Trophoblast cell (in vitro differentiated cells and primary cell): ENCODE measurements around the gene GLMN.

Experiments used
- DNase-seq, 2 donors: peaks; one replicate each; pipeline ENCODE4 v3.0.0-alpha.2; 2016
- H2AFZ ChIP-seq: 2 replicates; pipeline ENCODE4 v1.6.1; 2013; ENCODE audit warnings: low read length, moderate library complexity, mild to moderate bottlenecking; ENCODE audit not compliant: insufficient read depth, poor library complexity
- H2AK5ac ChIP-seq: 2 replicates; pipeline ENCODE4 v1.6.1; 2013; ENCODE audit warnings: mild to moderate bottlenecking, low read length
- H2BK120ac ChIP-seq: 2 replicates; pipeline ENCODE4 v1.6.1; 2013; ENCODE audit warnings: low read length, mild to moderate bottlenecking, moderate library complexity; ENCODE audit not compliant: insufficient read depth, poor library complexity
- H2BK12ac ChIP-seq: 2 replicates; pipeline ENCODE4 v1.6.1; 2013; ENCODE audit warnings: mild to moderate bottlenecking, low read length, moderate library complexity
- H2BK5ac ChIP-seq: 2 replicates; pipeline ENCODE4 v1.6.1; 2013; ENCODE audit warnings: low read length, low read depth, moderate library complexity, mild to moderate bottlenecking; ENCODE audit not compliant: poor library complexity
- H3K14ac ChIP-seq: 2 replicates; pipeline ENCODE4 v1.6.1; 2013; ENCODE audit warnings: mild to moderate bottlenecking, low read length
- H3K18ac ChIP-seq: 2 replicates; pipeline ENCODE4 v1.6.1; 2013; ENCODE audit warnings: mild to moderate bottlenecking, low read length
- H3K23ac ChIP-seq: 2 replicates; pipeline ENCODE4 v1.6.1; 2013; ENCODE audit warnings: low read length
- H3K27ac ChIP-seq: 2 replicates; pipeline ENCODE4 v1.5.1; 2013; ENCODE audit warnings: low read depth, mild to moderate bottlenecking, inconsistent platforms, low read length, moderate library complexity
- H3K27me3 ChIP-seq: 2 replicates; pipeline ENCODE4 v1.6.1; 2013; ENCODE audit warnings: inconsistent platforms, mild to moderate bottlenecking, low read length, moderate library complexity; ENCODE audit not compliant: insufficient read depth
- H3K36me3 ChIP-seq, 2 experiments: 1 replicate in 1 of 2; 2 replicates in 1 of 2; pipeline ENCODE4 v1.6.1; 2013; ENCODE audit warnings: low read length in 2 of 2, mild to moderate bottlenecking in 2 of 2, moderate library complexity in 1 of 2; ENCODE audit not compliant: insufficient read depth in 2 of 2, control insufficient read depth in 1 of 2
- H3K4ac ChIP-seq: 2 replicates; pipeline ENCODE4 v1.6.1; 2013; ENCODE audit warnings: low read depth, mild to moderate bottlenecking, low read length, moderate library complexity
- H3K4me1 ChIP-seq, 2 experiments: 1 replicate in 1 of 2; 2 replicates in 1 of 2; pipeline ENCODE4 v1.6.1; 2013; ENCODE audit warnings: low read length in 2 of 2, mild to moderate bottlenecking in 2 of 2, moderate library complexity in 1 of 2; ENCODE audit not compliant: insufficient read depth in 2 of 2, control insufficient read depth in 1 of 2
- H3K4me2 ChIP-seq: 2 replicates; pipeline ENCODE4 v1.6.1; 2013; ENCODE audit warnings: inconsistent platforms, mild to moderate bottlenecking, low read length, moderate library complexity
- H3K4me3 ChIP-seq: 2 replicates; pipeline ENCODE4 v1.5.1; 2013; ENCODE audit warnings: mild to moderate bottlenecking, low read depth, low read length, inconsistent platforms
- H3K79me1 ChIP-seq: one replicate; pipeline ENCODE4 v1.6.1; 2013; ENCODE audit warnings: low read length
- H3K79me2 ChIP-seq: 2 replicates; pipeline ENCODE4 v1.6.1; 2013; ENCODE audit warnings: low read length, mild to moderate bottlenecking; ENCODE audit not compliant: control insufficient read depth, insufficient read depth, poor library complexity
- H3K9ac ChIP-seq: 2 replicates; pipeline ENCODE4 v1.6.1; 2013; ENCODE audit warnings: mild to moderate bottlenecking, low read length
- H3K9me3 ChIP-seq: 2 replicates; pipeline ENCODE4 v1.6.1; 2013; ENCODE audit warnings: low read depth, mild to moderate bottlenecking, control low read depth, inconsistent platforms, low read length; ENCODE audit not compliant: insufficient read depth
- H4K12ac ChIP-seq: 2 replicates; pipeline ENCODE4 v1.6.1; 2013; ENCODE audit warnings: low read depth, mild to moderate bottlenecking, low read length, moderate library complexity
- H4K8ac ChIP-seq: 2 replicates; pipeline ENCODE4 v1.6.1; 2013; ENCODE audit warnings: low read depth, mild to moderate bottlenecking, low read length, moderate library complexity
- H4K91ac ChIP-seq: one replicate; pipeline ENCODE4 v1.6.1; 2013; ENCODE audit warnings: low read depth, mild to moderate bottlenecking, low read length, moderate library complexity
- WGBS: extraction: QIAGEN DNeasy Blood & Tissue Kit; methylation state at CpG from one replicate; pipeline ENCODE4 v1.1.7; 2013; ENCODE audit warnings: missing lambda C conversion rate; ENCODE audit not compliant: insufficient read length, insufficient coverage; ENCODE audit errors: extremely low coverage; 5-methylcytosine and 5-hydroxymethylcytosine counted together

The GLMN gene

DNA sequence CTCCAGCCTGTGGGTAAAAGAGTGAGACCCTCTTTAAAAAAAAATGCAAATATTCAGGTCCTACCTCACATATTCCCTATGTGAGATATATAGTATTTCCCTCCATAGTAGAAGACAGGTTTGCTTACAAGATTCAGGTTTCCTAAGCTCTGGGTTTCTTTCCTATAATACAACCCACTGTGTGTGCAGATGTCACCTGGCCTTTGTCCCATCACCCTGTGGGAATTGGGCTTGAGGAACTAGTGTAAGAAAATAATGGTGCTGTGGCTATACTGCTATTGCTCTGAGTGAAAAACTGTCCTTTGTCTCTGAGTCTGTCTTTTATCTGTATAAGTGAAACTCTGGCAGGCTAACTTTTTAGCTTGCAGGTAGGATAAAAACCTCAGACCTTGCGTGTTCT, 68.1 kb downstream of the GLMN start:
- no peak overlapping the region for H2BK5ac ChIP-seq
- H2BK12ac ChIP-seq: no peak overlapping the region
- no peak overlapping the region for H3K14ac ChIP-seq
- no peak for DNase-seq
- no peaks in the 10 kb centered on the region for H3K27me3 ChIP-seq
- H3K27ac ChIP-seq: no peak overlapping the region
- no peaks in the 10 kb centered on the region for H3K9me3 ChIP-seq
- H3K4me1 ChIP-seq: no peaks in the 10 kb centered on the region
- no CpG with 5 or more reads among the region's 1 CpG for WGBS
- H2AK5ac ChIP-seq: no peak overlapping the region
- no peak overlapping the region for H3K9ac ChIP-seq
- no peak overlapping the region for H3K4ac ChIP-seq
- no peak overlapping the region for H3K18ac ChIP-seq
- H3K79me1 ChIP-seq: no peaks in the 10 kb centered on the region
- H3K4me2 ChIP-seq: no peak overlapping the region
- H3K23ac ChIP-seq: no peak overlapping the region
- no peak overlapping the region for H4K91ac ChIP-seq
- no peaks in the 10 kb centered on the region for H3K36me3 ChIP-seq
- H3K79me2 ChIP-seq: no peaks in the 10 kb centered on the region
- no peak overlapping the region for H2AFZ ChIP-seq
- H2BK120ac ChIP-seq: no peak overlapping the region
- no peak overlapping the region for H4K12ac ChIP-seq
- H3K4me3 ChIP-seq: no peak overlapping the region
- H4K8ac ChIP-seq: no peak overlapping the region

DNA sequence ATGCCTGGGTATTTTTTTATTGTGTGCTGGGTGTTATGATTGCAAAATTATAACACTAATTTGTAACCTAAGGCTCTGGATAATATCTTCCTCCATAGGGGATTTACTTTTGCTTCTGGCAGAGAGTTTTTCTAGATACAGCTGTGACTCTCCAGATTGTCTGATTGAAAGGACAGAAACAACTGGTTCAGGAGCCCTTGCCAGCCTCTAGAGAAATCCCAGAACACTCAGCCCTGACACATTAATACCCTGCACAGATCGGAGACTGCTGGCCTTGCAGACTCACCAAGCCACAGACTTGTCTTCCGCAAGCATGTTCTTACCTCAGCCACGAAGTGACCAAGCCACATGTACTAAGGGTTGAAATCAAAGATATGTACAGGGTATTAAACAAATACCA, 70.4 kb downstream of the GLMN start:
- H3K9me3 ChIP-seq: no peaks in the 10 kb centered on the region
- no peak overlapping the region for H3K27ac ChIP-seq
- no peak overlapping the region for H3K4me3 ChIP-seq
- H3K4me1 ChIP-seq: no peaks in the 10 kb centered on the region
- H3K79me2 ChIP-seq: no peaks in the 10 kb centered on the region
- WGBS: no CpG with 5 or more reads among the region's 3 CpGs
- no peaks in the 10 kb centered on the region for H3K79me1 ChIP-seq
- H4K91ac ChIP-seq: no peak overlapping the region
- no peak overlapping the region for H2BK12ac ChIP-seq
- no peak overlapping the region for H3K18ac ChIP-seq
- no peak overlapping the region for H3K14ac ChIP-seq
- no peak overlapping the region for H3K4me2 ChIP-seq
- no peak overlapping the region for H3K9ac ChIP-seq
- no peak overlapping the region for H3K23ac ChIP-seq
- H2BK5ac ChIP-seq: no peak overlapping the region
- no peak overlapping the region for H2AK5ac ChIP-seq
- no peak overlapping the region for H2BK120ac ChIP-seq
- no peak overlapping the region for H4K8ac ChIP-seq
- no peaks in the 10 kb centered on the region for H3K27me3 ChIP-seq
- no peak for DNase-seq
- no peaks in the 10 kb centered on the region for H3K36me3 ChIP-seq
- H4K12ac ChIP-seq: no peak overlapping the region
- no peak overlapping the region for H2AFZ ChIP-seq
- H3K4ac ChIP-seq: no peak overlapping the region

DNA sequence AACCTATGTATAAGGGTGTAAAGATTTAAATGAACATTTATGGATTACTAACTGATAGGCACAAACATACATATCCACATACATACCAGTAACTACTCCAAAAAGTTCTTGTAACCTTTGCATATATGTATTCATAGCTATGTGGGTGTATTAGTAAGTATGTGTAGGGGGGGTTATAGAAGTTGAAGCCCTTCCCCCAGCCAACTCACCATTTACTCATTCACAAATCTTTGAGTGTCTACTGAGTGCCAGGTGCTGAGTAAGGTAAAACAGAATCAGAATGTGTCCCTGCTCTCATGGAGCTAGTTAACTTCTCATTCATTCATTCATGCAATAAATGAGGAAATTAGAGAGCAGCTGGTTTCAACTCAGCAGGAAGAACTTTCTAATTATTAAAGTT, 79.8 kb downstream of the GLMN start:
- H3K27ac ChIP-seq: no peak overlapping the region
- no peak overlapping the region for H3K23ac ChIP-seq
- H2AFZ ChIP-seq: no peak overlapping the region
- H2BK12ac ChIP-seq: no peak overlapping the region
- H2BK120ac ChIP-seq: no peak overlapping the region
- H3K18ac ChIP-seq: no peak overlapping the region
- no peaks in the 10 kb centered on the region for H3K9me3 ChIP-seq
- H3K14ac ChIP-seq: no peak overlapping the region
- no peak overlapping the region for H3K4me2 ChIP-seq
- no peaks in the 10 kb centered on the region for H3K79me1 ChIP-seq
- no peak overlapping the region for H3K4ac ChIP-seq
- DNase-seq: no peak
- H4K91ac ChIP-seq: no peak overlapping the region
- no peak overlapping the region for H3K9ac ChIP-seq
- no peak overlapping the region for H4K12ac ChIP-seq
- no peaks in the 10 kb centered on the region for H3K27me3 ChIP-seq
- H3K36me3 ChIP-seq: no peaks in the 10 kb centered on the region
- H2AK5ac ChIP-seq: no peak overlapping the region
- H3K4me1 ChIP-seq: no peaks in the 10 kb centered on the region
- H3K79me2 ChIP-seq: no peaks in the 10 kb centered on the region
- H3K4me3 ChIP-seq: no peak overlapping the region
- no peak overlapping the region for H2BK5ac ChIP-seq
- H4K8ac ChIP-seq: no peak overlapping the region

DNA sequence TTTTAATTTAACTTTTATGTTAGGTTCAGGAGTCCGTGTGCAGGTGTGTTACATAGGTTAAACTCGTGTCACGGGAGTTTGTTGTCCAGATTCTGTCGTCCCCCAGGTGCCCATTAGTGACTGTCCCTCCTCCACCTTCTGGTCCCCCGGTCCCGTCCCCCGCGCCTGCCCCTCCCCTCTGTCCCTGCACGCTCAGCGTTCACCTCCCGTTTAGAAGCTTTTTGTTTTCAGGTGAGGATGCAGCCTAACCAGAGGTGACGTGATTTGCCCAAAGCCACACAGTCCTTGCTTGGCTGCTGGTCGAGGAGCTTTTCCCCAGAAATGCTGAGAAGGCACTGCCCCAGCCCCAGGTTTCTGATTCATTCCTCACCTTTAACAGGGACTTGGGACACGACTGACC, 80.2 kb downstream of the GLMN start:
- Histone ChIP-seq H3K9me3 (no peaks in the 10 kb centered on the region), H2BK5ac (no peak overlapping the region), H3K18ac (no peak overlapping the region), H3K79me2 (no peaks in the 10 kb centered on the region), H3K4me2 (no peak overlapping the region), H3K36me3 (no peaks in the 10 kb centered on the region), H3K9ac (no peak overlapping the region), H3K4ac (no peak overlapping the region), H2BK120ac (no peak overlapping the region), H3K79me1 (no peaks in the 10 kb centered on the region), H4K8ac (no peak overlapping the region), H2AK5ac (no peak overlapping the region), H2BK12ac (no peak overlapping the region), H3K4me1 (no peaks in the 10 kb centered on the region), H4K12ac (no peak overlapping the region), H2AFZ (no peak overlapping the region), H3K4me3 (no peak overlapping the region), H4K91ac (no peak overlapping the region), H3K27ac (no peak overlapping the region), H3K14ac (no peak overlapping the region), H3K27me3 (no peaks in the 10 kb centered on the region), H3K23ac (no peak overlapping the region)
- WGBS: no CpG with 5 or more reads among the region's 14 CpGs
- DNase-seq: no peak

DNA sequence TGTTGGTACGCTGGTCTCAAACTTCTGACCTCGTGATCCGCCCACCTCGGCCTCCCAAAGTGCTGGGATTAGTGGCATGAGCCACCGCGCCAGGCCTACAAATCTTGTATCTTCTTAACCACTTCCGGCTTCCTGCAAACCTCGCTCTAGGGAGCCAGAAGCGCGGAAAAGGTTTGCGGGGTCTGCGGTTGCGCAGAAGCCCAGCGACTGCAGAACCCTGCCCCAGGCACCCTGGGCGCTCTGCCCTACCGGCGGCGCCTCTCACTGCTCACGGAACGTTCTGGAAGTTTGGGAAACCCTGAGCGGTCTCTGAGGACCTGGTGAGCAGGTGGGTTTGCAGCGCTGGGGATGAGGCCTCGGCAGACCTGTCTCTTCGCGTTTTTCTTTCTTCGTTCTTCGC, 81.1 kb downstream of the GLMN start, which contains the start of gene C1orf146:
Gene C1orf146 (plus strand): TSS at position 195 of the 400 bp plus-strand sequence. CDS start 13,506 bp downstream, outside the sequence.
- no peaks in the 10 kb centered on the region for H3K79me1 ChIP-seq
- H3K23ac ChIP-seq: no peak within 1 kb of the TSS
- no peak within 1 kb of the TSS for H3K4me3 ChIP-seq
- no peaks in the 10 kb centered on the region for H3K79me2 ChIP-seq
- H2BK120ac ChIP-seq: no peak within 1 kb of the TSS
- no peak within 1 kb of the TSS for H4K8ac ChIP-seq
- no peaks in the 10 kb centered on the region for H3K9me3 ChIP-seq
- DNase-seq: no peak
- no peak within 1 kb of the TSS for H4K91ac ChIP-seq
- H4K12ac ChIP-seq: no peak within 1 kb of the TSS
- no peak within 1 kb of the TSS for H3K18ac ChIP-seq
- no peaks in the 10 kb centered on the region for H3K36me3 ChIP-seq
- H3K27me3 ChIP-seq: no peaks in the 10 kb centered on the region
- H2BK12ac ChIP-seq: no peak within 1 kb of the TSS
- no peak within 1 kb of the TSS for H2AFZ ChIP-seq
- no CpG with 5 or more reads among the region's 27 CpGs for whole genome bisulfite sequencing
- no peak within 1 kb of the TSS for H2BK5ac ChIP-seq
- H3K4me2 ChIP-seq: no peak within 1 kb of the TSS
- H3K27ac ChIP-seq: no peak within 1 kb of the TSS
- H3K9ac ChIP-seq: no peak within 1 kb of the TSS
- H2AK5ac ChIP-seq: no peak within 1 kb of the TSS
- H3K4ac ChIP-seq: no peak within 1 kb of the TSS
- no peak within 1 kb of the TSS for H3K14ac ChIP-seq
- no peaks in the 10 kb centered on the region for H3K4me1 ChIP-seq
